ENCODE measurements around the gene RPS15.

DNA sequence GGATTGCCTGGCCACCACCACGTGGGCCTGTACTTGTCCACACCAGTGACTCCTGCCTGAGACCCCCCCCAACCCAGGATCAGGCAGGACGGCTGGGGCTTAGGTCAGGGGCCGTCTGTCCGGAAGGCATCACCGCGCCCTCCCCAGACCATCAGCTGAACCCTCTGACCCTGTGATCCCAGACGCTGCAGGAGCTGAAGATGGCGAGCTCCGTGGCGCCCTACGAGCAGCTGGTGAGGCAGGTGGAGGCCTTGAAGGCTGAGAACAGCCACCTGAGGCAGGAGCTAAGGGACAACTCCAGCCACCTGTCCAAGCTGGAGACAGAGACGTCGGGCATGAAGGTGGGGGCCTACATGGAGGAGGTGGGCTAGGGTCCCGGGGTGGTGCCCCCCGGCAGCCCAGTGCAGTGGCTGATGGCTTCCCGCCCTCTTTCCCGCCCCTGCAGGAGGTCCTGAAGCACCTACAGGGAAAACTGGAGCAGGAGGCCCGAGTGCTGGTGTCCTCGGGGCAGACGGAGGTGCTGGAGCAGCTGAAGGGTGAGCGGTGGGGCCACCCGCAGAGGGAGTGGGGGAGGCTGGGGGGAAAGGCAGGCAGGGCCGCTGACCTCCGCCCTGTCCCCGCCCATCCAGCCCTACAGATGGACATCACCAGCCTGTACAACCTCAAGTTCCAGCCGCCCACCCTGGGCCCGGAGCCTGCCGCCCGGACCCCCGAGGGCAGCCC, 14.8 kb downstream of the RPS15 start:
- TF ChIP-seq, protein P1, sequence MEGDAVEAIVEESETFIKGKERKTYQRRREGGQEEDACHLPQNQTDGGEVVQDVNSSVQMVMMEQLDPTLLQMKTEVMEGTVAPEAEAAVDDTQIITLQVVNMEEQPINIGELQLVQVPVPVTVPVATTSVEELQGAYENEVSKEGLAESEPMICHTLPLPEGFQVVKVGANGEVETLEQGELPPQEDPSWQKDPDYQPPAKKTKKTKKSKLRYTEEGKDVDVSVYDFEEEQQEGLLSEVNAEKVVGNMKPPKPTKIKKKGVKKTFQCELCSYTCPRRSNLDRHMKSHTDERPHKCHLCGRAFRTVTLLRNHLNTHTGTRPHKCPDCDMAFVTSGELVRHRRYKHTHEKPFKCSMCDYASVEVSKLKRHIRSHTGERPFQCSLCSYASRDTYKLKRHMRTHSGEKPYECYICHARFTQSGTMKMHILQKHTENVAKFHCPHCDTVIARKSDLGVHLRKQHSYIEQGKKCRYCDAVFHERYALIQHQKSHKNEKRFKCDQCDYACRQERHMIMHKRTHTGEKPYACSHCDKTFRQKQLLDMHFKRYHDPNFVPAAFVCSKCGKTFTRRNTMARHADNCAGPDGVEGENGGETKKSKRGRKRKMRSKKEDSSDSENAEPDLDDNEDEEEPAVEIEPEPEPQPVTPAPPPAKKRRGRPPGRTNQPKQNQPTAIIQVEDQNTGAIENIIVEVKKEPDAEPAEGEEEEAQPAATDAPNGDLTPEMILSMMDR (IDR thresholded peaks at IDR 0.05; ENCODE audit: low read depth, low read length), result no peak
- TF ChIP-seq EZH2phosphoT487 (IDR thresholded peaks at IDR 0.05; ENCODE audit: low read depth), result no peak
